HG02884 (cell line): ENCODE results near the gene LSS.

ENCODE experiments used
- ATAC-seq: cut with Tn5 transposase; IDR thresholded peaks from one replicate; pipeline ENCODE4 v1.9.1; 2021; ENCODE audit warnings: mild to moderate bottlenecking, moderate library complexity; ENCODE audit not compliant: unreplicated experiment

Gene LSS

GRCh38 chr21:46228345-46229051 is at the start of gene LSS:
LSS (minus strand) TSS chr21:46228774; CDS start chr21:46228745, 29 bp downstream.
- peak; percentile 80 for ATAC-seq

GRCh38 chr21:46274797-46275390 is 46.3 kb upstream of the LSS start:
- ATAC-seq = no peak

GRCh38 chr21:46273341-46273740 is 44.8 kb upstream of the LSS start:
- ATAC-seq = no peak

- no peak for ATAC-seq
Observed at GRCh38 chr21:46269466-46269865, 40.9 kb upstream of the LSS start.

GRCh38 chr21:46268371-46268770 is 39.8 kb upstream of the LSS start:
- no peak for ATAC-seq

- ATAC-seq = no peak
Observed at GRCh38 chr21:46266946-46267345, 38.4 kb upstream of the LSS start.

- no peak for ATAC-seq
Observed at GRCh38 chr21:46265736-46266525, 37.4 kb upstream of the LSS start.

GRCh38 chr21:46264690-46265144 is 36.1 kb upstream of the LSS start:
- ATAC-seq = no peak

GRCh38 chr21:46264046-46264689 is 35.6 kb upstream of the LSS start:
- no peak for ATAC-seq

GRCh38 chr21:46256501-46256994 is 28.0 kb upstream of the LSS start:
- ATAC-seq = no peak

- ATAC-seq = no peak
Observed at GRCh38 chr21:46255758-46256337, 27.3 kb upstream of the LSS start.

GRCh38 chr21:46255166-46255565 is 26.6 kb upstream of the LSS start:
- ATAC-seq = no peak

GRCh38 chr21:46254208-46254975 is 25.8 kb upstream of the LSS start:
- ATAC-seq = no peak

- ATAC-seq = no peak
Observed at GRCh38 chr21:46253610-46254124, 25.1 kb upstream of the LSS start.

GRCh38 chr21:46252840-46253239 is 24.3 kb upstream of the LSS start:
- no peak for ATAC-seq

- ATAC-seq = no peak
Observed at GRCh38 chr21:46250146-46250725, 21.7 kb upstream of the LSS start.

GRCh38 chr21:46248827-46249226 is 20.3 kb upstream of the LSS start:
- ATAC-seq = no peak

GRCh38 chr21:46248422-46248782 is 19.8 kb upstream of the LSS start:
- no peak for ATAC-seq

- ATAC-seq = no peak
Observed at GRCh38 chr21:46247699-46248421, 19.3 kb upstream of the LSS start.
